ENCODE results near the gene TTLL11. TPM values are rescaled to one million over a fixed set of nuclear protein-coding genes. Genes with fewer than 3 reads are reported as not detected.

The TTLL11 gene
- polyA plus RNA-seq, 1 donor from 2014 or later: 8.0 TPM

- no peak for TF ChIP-seq SMC3 (conservative IDR thresholded peaks at IDR 0.05; ENCODE audit: poor library complexity)
These were observed 308.2 kb downstream of the TTLL11 start (continued) for GRCh38 chr9:121784731-121785411.

- no peaks in the 10 kb centered on the region for H4K20me1 ChIP-seq (ENCODE audit: insufficient read depth)
- no peaks in the 10 kb centered on the region for H3K27me3 ChIP-seq (ENCODE audit: insufficient read depth, low read depth, low read length)
- H3K9me2 ChIP-seq (ENCODE audit: insufficient read depth, low read length): no peaks in the 10 kb centered on the region
- H3K36me3 ChIP-seq (ENCODE audit: insufficient read depth, low read length): no peaks in the 10 kb centered on the region
- H3K4me3 ChIP-seq (ENCODE audit: low read length): no peak overlapping the region
- TF ChIP-seq TAF1 (IDR thresholded peaks at IDR 0.05; ENCODE audit: low read depth) (no peak), SMC3 (conservative IDR thresholded peaks at IDR 0.05; ENCODE audit: poor library complexity) (peak; percentile 17)
- no peak overlapping the region for H3K4me2 ChIP-seq (ENCODE audit: low read length)
- H3K79me2 ChIP-seq (replicated peaks; ENCODE audit: insufficient read depth, low read length): peaks cover 7% of the 10 kb centered on the region
- no peaks in the 10 kb centered on the region for H3K9me3 ChIP-seq (ENCODE audit: low read length)
- H2AFZ ChIP-seq (ENCODE audit: low read depth, low read length): no peak overlapping the region
- H3F3A ChIP-seq (ENCODE audit: insufficient read depth, low read length, poor library complexity, severe bottlenecking): no peaks in the 10 kb centered on the region
- H3K27ac ChIP-seq (ENCODE audit: low read length): peak overlapping the region; percentile 28
- H3K9ac ChIP-seq (ENCODE audit: low read length): no peak overlapping the region
These were observed 309.3 kb downstream of the TTLL11 start for GRCh38 chr9:121783521-121784507.

GRCh38 chr9:121783111-121783510 is 310.0 kb downstream of the TTLL11 start:
- Histone ChIP-seq H3K79me2 (replicated peaks; ENCODE audit: insufficient read depth, low read length) (peaks cover 12% of the 10 kb centered on the region), H3K27ac (ENCODE audit: low read length) (peak overlapping the region; percentile 28), H3K4me2 (ENCODE audit: low read length) (no peak overlapping the region), H3K4me3 (ENCODE audit: low read length) (no peak overlapping the region), H3F3A (ENCODE audit: insufficient read depth, low read length, poor library complexity, severe bottlenecking) (no peaks in the 10 kb centered on the region), H3K9me3 (ENCODE audit: low read length) (peaks cover 4% of the 10 kb centered on the region), H3K9me2 (ENCODE audit: insufficient read depth, low read length) (no peaks in the 10 kb centered on the region), H2AFZ (ENCODE audit: low read depth, low read length) (no peak overlapping the region), H4K20me1 (ENCODE audit: insufficient read depth) (no peaks in the 10 kb centered on the region), H3K36me3 (ENCODE audit: insufficient read depth, low read length) (no peaks in the 10 kb centered on the region), H3K9ac (ENCODE audit: low read length) (no peak overlapping the region), H3K27me3 (ENCODE audit: insufficient read depth, low read depth, low read length) (no peaks in the 10 kb centered on the region)
- TF ChIP-seq CTCF (IDR thresholded peaks at IDR 0.05; ENCODE audit: poor library complexity, severe bottlenecking): no peak
- no peak for TF ChIP-seq RAD21 (conservative IDR thresholded peaks at IDR 0.05)
- no peak for TF ChIP-seq EZH2 (IDR thresholded peaks at IDR 0.05; ENCODE audit: borderline replicate concordance, insufficient read depth, low read length, poor library complexity, severe bottlenecking)
- no peak for TF ChIP-seq EP300 (conservative IDR thresholded peaks at IDR 0.05; ENCODE audit: poor library complexity, severe bottlenecking)
- TF ChIP-seq TAF1 (IDR thresholded peaks at IDR 0.05; ENCODE audit: low read depth): no peak
- TF ChIP-seq POLR2AphosphoS5 (IDR thresholded peaks at IDR 0.05): no peak
- TF ChIP-seq MXI1 (conservative IDR thresholded peaks at IDR 0.05; ENCODE audit: poor library complexity, severe bottlenecking): no peak
- no peak for TF ChIP-seq REST (IDR thresholded peaks at IDR 0.05; ENCODE audit: borderline replicate concordance)
- TF ChIP-seq SMC3 (conservative IDR thresholded peaks at IDR 0.05; ENCODE audit: poor library complexity): no peak
